NK-92 treated with Interleukin-12 subunit alpha and Interleukin-12 subunit beta, amount 100 ng/mL, for 24 hours (cell line): ENCODE data around the gene DNAJA4.
"Not testable (repeated sequence)": the region's sequence is repeated elsewhere in the genome, so short reads cannot be mapped to it uniquely, and the experiment has no call there.

ENCODE experiments used
- DNase-seq: peaks from one replicate; lab custom pipeline; 2025; lab: John Stamatoyannopoulos, UW

Gene DNAJA4

GRCh38 chr15:78244101-78244500, 20.3 kb upstream of the DNAJA4 start:
- no peak for DNase-seq

GRCh38 chr15:78244893-78245292, 19.5 kb upstream of the DNAJA4 start:
- no peak for DNase-seq

- not testable (repeated sequence) for DNase-seq
Measured at GRCh38 chr15:78245392-78245791, 19.0 kb upstream of the DNAJA4 start.

- not testable (repeated sequence) for DNase-seq
Measured at GRCh38 chr15:78245976-78246620, 18.3 kb upstream of the DNAJA4 start.

- DNase-seq: no peak
Measured at GRCh38 chr15:78247911-78248310, 16.5 kb upstream of the DNAJA4 start.

GRCh38 chr15:78249131-78249530, 15.2 kb upstream of the DNAJA4 start:
- DNase-seq: no peak

GRCh38 chr15:78251136-78251535, 13.2 kb upstream of the DNAJA4 start:
- no peak for DNase-seq

- DNase-seq: no peak
Measured at GRCh38 chr15:78255421-78256043, 8.8 kb upstream of the DNAJA4 start.

- DNase-seq: no peak
Measured at GRCh38 chr15:78256044-78256437, 8.3 kb upstream of the DNAJA4 start.

GRCh38 chr15:78257681-78258080, 6.7 kb upstream of the DNAJA4 start:
- no peak for DNase-seq

GRCh38 chr15:78259232-78259631, 5.1 kb upstream of the DNAJA4 start:
- DNase-seq: no peak

GRCh38 chr15:78260489-78260888, 3.9 kb upstream of the DNAJA4 start:
- no peak for DNase-seq

- DNase-seq: no peak
Measured at GRCh38 chr15:78261062-78261461, 3.3 kb upstream of the DNAJA4 start.

GRCh38 chr15:78263351-78263781, 996 bp upstream of the DNAJA4 start:
- DNase-seq: no peak

- no peak for DNase-seq
Measured at GRCh38 chr15:78263907-78264303, 457 bp upstream of the DNAJA4 start.

GRCh38 chr15:78265137-78265460, 737 bp downstream of the DNAJA4 start:
- no peak for DNase-seq

GRCh38 chr15:78265752-78266224, 1.4 kb downstream of the DNAJA4 start:
- no peak for DNase-seq

- DNase-seq: no peak
Measured at GRCh38 chr15:78266229-78266628, 1.9 kb downstream of the DNAJA4 start.

GRCh38 chr15:78266806-78267205, 2.4 kb downstream of the DNAJA4 start:
- no peak for DNase-seq

- DNase-seq: no peak
Measured at GRCh38 chr15:78272316-78272715, 8.0 kb downstream of the DNAJA4 start.

- no peak for DNase-seq
Measured at GRCh38 chr15:78272776-78273175, 8.4 kb downstream of the DNAJA4 start.

GRCh38 chr15:78274994-78275393, 10.6 kb downstream of the DNAJA4 start:
- no peak for DNase-seq

- no peak for DNase-seq
Measured at GRCh38 chr15:78276064-78276943, 11.9 kb downstream of the DNAJA4 start.
